Measurements from ENCODE around the gene SMTNL2. TPM values are rescaled to one million over a fixed set of nuclear protein-coding genes. Genes with fewer than 3 reads are reported as not detected.

SMTNL2 gene
- total RNA-seq (2022) (38.8 and 39.3 TPM in 2 replicates), Bru-seq, nascent RNA (percentile 60 among the genes with signal in this experiment), BruChase-seq, experiment 1, labeled RNA remaining after a 2-hour chase (percentile 66 among the genes with signal in this experiment), BruChase-seq, experiment 2, labeled RNA remaining after a 6-hour chase (percentile 63 among the genes with signal in this experiment)
- long read RNA-seq, transcript SMTNL2-202 (8 exons, 2,280 nt): major isoform, 21 of 70 reads
- long read RNA-seq, partial matches to known transcripts: 20 of 70 reads
- long read RNA-seq, other reads (novel, unspliced or antisense): 25 of 70 reads

- H3K9me3 ChIP-seq: no peaks in the 10 kb centered on the region
- no peak for TF ChIP-seq CTCF (IDR thresholded peaks at IDR 0.05; ENCODE audit: insufficient read depth in 1 of 2, low read depth in 1 of 2, low read length in 1 of 2, severe bottlenecking in 1 of 2, unreplicated experiment in 1 of 2)
- peak within 1 kb of the TSS; percentile 75 for H3K27ac Mint-ChIP-seq (ENCODE audit: unreplicated experiment)
- H3K4me3 Mint-ChIP-seq (ENCODE audit: unreplicated experiment): peak within 1 kb of the TSS; percentile 84
- peak; percentile 65 to 76 for DNase-seq
- H3K4me3 ChIP-seq (ENCODE audit: low read depth, low read length): peak within 1 kb of the TSS; percentile 71
- H3K4me1 Mint-ChIP-seq (ENCODE audit: low read depth, unreplicated experiment): peaks cover 12% of the 10 kb centered on the region
- POLR2A ChIA-PET: interaction anchor here (0.6 to 2.0 kb wide), 4 partner anchors 10 to 856 kb away, joined by 3 to 19 read pairs (median 6); no protein-coding TSS in a partner anchor
- H3K36me3 Mint-ChIP-seq (ENCODE audit: insufficient read depth, unreplicated experiment): peaks cover 13% of the 10 kb centered on the region
- H3K36me3 ChIP-seq (ENCODE audit: control insufficient read depth, insufficient read depth, low read length): no peaks in the 10 kb centered on the region
- no peaks in the 10 kb centered on the region for H3K9me3 Mint-ChIP-seq (ENCODE audit: unreplicated experiment)
- intact Hi-C loops (cut with micrococcal nuclease; ENCODE audit: unreplicated experiment): loop anchor here (2.0 kb wide), 1 partner anchor 18 kb away; no protein-coding TSS in a partner anchor
- H3K27me3 Mint-ChIP-seq (ENCODE audit: insufficient read depth, unreplicated experiment): no peaks in the 10 kb centered on the region
- no peaks in the 10 kb centered on the region for H3K27me3 ChIP-seq (replicated peaks; ENCODE audit: control insufficient read depth, insufficient read depth, low read length)
- peaks cover 22% of the 10 kb centered on the region; the same call in 1 of the 2 replicates for H3K4me1 ChIP-seq
- no TSS peak for BruUV-seq (replicated peaks)
- CTCF ChIA-PET: interaction anchor here (0.5 to 2.1 kb wide), 4 partner anchors 17 to 57 kb away, joined by 3 to 14 read pairs (median 7); partner anchors contain the start of gene ALOX15
These were observed at the start of gene SMTNL2 for GRCh38 chr17:4584101-4584916. SMTNL2 (plus strand) TSS chr17:4584529; CDS start chr17:4584606, 77 bp downstream.

- H3K27me3 Mint-ChIP-seq (ENCODE audit: insufficient read depth, unreplicated experiment): no peaks in the 10 kb centered on the region
- POLR2A ChIA-PET: no interaction called here
- BruUV-seq (replicated peaks): no TSS peak
- Histone ChIP-seq H3K36me3 (ENCODE audit: control insufficient read depth, insufficient read depth, low read length) (no peaks in the 10 kb centered on the region), H3K4me1 (no peaks in the 10 kb centered on the region), H3K4me3 (ENCODE audit: low read depth, low read length) (no peak overlapping the region), H3K9me3 (no peaks in the 10 kb centered on the region), H3K27me3 (replicated peaks; ENCODE audit: control insufficient read depth, insufficient read depth, low read length) (no peaks in the 10 kb centered on the region)
- no peak overlapping the region for H3K27ac Mint-ChIP-seq (ENCODE audit: unreplicated experiment)
- no peak overlapping the region for H3K4me3 Mint-ChIP-seq (ENCODE audit: unreplicated experiment)
- no peaks in the 10 kb centered on the region for H3K4me1 Mint-ChIP-seq (ENCODE audit: low read depth, unreplicated experiment)
- peaks cover 21% of the 10 kb centered on the region for H3K36me3 Mint-ChIP-seq (ENCODE audit: insufficient read depth, unreplicated experiment)
- no peaks in the 10 kb centered on the region for H3K9me3 Mint-ChIP-seq (ENCODE audit: unreplicated experiment)
- no peak for DNase-seq
- intact Hi-C loops (cut with micrococcal nuclease; ENCODE audit: unreplicated experiment): no loop called here
- CTCF ChIA-PET: interaction anchor here (1.0 kb wide), 1 partner anchor 114 kb away, joined by 3 read pairs; no protein-coding TSS in a partner anchor
- TF ChIP-seq CTCF (IDR thresholded peaks at IDR 0.05; ENCODE audit: insufficient read depth in 1 of 2, low read depth in 1 of 2, low read length in 1 of 2, severe bottlenecking in 1 of 2, unreplicated experiment in 1 of 2): no peak
These were observed 49.2 kb upstream of the SMTNL2 start for GRCh38 chr17:4534928-4535666.
